Amniotic stem cell (primary cell): ENCODE results near the gene PDE8A.
A peak's percentile ranks its signal among the peaks of the same experiment; 100 is the strongest.

Source experiments
- DNase-seq: peaks from one replicate; lab custom pipeline; 2025; lab: John Stamatoyannopoulos, UW

PDE8A gene, protein sequence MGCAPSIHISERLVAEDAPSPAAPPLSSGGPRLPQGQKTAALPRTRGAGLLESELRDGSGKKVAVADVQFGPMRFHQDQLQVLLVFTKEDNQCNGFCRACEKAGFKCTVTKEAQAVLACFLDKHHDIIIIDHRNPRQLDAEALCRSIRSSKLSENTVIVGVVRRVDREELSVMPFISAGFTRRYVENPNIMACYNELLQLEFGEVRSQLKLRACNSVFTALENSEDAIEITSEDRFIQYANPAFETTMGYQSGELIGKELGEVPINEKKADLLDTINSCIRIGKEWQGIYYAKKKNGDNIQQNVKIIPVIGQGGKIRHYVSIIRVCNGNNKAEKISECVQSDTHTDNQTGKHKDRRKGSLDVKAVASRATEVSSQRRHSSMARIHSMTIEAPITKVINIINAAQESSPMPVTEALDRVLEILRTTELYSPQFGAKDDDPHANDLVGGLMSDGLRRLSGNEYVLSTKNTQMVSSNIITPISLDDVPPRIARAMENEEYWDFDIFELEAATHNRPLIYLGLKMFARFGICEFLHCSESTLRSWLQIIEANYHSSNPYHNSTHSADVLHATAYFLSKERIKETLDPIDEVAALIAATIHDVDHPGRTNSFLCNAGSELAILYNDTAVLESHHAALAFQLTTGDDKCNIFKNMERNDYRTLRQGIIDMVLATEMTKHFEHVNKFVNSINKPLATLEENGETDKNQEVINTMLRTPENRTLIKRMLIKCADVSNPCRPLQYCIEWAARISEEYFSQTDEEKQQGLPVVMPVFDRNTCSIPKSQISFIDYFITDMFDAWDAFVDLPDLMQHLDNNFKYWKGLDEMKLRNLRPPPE

DNA sequence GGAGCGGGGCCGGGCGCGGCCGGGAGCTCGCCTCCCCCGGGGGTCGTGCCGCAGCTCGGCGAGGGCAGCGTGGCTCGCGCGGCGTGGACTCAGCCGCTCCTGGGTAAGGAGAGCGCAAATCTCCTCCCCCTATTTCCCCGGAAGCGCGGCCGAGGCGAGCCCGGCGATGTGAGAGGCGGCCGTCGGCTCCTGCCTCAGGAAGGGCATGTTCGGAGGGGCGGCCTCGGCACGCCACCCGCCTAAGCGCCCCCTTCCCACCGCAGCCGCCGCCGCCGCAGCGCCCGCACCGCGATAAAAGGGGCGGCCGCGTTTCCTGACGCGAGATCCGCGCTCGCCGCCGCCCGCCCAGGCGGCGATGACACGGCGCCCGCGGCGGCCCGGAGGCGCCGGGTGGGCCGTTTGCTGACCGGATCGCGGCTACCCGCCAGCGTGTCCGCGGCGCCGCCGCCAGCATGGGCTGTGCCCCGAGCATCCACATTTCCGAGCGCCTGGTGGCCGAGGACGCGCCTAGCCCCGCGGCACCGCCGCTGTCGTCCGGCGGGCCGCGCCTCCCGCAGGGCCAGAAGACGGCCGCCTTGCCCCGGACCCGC lies at the start of gene PDE8A:
TSS of gene PDE8A (plus strand) at position 146 of the 590 bp plus-strand sequence. CDS start at position 453, 307 bp downstream.
- no peak for DNase-seq

DNA sequence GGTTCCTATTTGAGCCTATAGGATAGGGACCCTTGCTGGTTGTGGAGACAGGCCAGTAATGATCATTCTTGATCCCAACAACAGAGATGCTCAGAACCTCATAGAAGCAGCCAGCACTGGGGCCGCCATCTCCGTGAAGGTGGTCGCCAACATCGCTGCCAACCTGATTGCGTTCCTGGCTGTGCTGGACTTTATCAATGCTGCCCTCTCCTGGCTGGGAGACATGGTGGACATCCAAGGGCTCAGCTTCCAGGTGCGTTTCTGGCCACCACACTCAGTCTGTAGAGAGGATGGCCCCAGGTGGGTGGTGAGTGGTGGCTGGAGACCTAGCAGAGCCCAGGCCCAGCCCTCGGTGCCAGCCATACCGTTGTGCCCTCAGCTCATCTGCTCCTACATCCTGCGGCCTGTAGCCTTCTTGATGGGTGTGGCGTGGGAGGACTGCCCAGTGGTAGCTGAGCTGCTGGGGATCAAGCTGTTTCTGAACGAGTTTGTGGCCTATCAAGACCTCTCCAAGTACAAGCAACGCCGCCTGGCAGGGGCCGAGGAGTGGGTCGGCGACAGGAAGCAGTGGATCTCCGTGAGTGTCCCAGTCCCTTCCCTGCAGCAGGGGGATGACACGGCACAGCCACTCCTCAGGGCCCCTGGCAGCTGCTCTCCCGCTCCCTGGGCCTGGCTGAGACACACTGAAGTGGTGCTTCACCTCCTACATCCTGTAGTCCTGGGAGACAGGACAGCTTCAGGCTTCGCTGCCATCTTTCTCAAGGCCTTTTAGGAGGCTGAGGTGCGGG lies 46.5 kb upstream of the PDE8A start:
- no peak for DNase-seq

DNA sequence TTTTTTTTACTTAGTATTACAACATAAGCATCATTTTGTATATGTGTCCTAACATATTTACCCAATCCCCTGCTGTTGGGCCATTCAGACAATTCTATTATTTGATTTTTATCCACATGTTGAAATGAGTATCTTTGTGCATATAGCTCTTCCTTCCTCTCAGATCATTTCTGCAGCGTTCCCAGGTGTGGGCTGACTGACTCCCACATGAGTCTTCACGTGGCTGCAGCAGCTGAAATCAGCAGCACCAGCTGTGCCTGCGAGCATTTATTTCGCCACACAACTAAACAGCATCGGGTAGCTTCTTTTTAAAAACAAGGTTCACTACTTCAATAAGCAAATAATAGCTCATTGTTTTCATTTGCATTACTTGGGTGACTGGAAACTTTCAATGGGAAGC lies 44.5 kb upstream of the PDE8A start:
- DNase-seq: no peak

DNA sequence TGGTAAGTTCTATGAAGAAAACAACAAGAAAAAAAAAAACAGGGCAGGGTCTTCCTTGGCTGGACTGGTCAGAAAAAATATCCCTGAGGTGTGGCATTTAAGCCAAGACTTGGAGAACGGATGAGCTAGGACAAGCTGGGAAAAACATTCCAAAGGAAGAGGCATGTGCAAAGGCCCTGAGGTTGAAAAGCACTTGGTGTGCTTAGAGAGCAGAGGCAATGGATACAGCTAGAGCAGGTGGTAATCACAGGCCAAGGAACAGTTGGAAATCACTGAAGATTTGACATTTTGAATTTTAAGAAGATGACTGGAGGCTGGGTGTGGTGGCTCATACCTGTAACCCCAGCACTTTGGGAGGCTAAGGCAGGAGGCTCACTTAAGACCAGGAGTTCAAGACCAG lies 42.9 kb upstream of the PDE8A start:
- DNase-seq: no peak

DNA sequence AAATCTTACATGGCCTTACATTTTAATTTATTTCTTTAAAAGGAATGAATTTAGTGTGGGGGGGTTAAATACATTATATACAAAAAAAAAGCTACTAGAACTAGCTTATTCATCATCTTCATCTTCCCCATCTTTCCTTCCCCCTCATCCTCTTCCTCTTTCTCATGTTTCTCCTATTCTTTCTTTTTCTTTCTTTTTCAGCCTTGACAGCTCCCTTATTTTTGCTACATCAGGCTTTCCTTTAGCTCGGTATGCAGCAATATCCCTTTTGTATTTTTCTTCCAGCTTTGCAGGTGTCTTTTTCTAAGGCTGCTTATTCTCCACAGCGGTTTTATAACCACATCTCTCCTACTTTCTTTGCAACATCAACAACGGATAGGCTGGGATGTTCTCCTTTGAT lies 41.3 kb upstream of the PDE8A start:
- DNase-seq: no peak

DNA sequence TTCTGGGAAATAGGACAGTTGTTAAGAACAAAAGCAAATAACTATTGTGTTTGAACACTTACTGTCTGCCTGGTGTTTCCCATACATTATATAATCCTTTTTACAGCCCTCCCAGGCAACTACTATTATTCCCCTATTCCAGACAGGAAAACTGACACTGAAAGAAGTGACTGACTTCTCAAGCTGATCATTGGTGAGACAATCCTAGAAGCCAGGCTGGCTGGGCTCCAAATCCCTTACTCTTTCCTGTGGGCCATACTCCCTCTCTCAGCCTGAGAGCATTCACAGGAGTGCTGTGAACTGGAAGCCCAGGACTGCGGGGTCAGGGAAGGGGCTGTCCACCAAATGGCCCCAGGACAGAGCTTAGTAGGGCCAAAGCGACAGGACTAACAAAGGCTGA lies 39.2 kb upstream of the PDE8A start:
- DNase-seq: no peak

DNA sequence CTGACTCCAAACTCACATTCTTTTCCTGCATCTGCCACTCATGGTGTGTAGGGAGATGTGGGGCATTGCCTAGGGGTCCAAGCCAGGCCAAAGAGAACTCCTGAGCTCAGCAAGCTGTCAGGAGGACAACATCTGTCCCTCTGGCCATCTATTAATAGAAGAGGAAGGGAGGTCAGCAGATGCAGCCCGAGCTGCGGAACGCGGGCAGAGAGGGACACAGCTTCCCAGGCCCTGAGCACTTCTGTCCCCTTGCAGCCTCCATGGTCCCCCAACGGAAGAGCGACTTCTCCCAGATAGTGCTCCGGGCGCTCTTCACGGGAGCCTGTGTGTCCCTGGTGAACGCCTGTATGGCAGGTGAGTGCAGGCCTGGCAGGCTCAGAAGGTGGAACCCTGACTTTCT lies 37.3 kb upstream of the PDE8A start:
- DNase-seq: no peak

DNA sequence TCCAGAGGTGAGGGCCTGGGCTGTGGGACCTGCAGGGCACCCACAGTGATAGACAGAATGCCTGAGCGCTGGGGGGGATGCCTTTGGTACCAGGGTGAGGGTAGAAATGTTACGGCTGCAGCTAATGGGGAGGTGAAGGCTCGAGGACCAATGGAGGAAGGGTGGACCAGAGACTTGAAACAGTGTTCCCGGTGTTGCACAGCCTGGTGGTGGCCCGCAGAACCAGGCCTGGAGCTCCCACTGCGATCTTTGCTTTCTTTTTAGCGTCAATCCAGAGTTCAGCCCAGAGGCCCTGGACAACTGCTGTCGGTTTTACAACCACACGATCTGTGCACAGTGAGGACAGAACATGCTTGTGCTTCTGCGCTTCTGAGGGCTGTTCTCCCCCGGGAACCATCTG lies 36.8 kb upstream of the PDE8A start:
- DNase-seq: no peak

DNA sequence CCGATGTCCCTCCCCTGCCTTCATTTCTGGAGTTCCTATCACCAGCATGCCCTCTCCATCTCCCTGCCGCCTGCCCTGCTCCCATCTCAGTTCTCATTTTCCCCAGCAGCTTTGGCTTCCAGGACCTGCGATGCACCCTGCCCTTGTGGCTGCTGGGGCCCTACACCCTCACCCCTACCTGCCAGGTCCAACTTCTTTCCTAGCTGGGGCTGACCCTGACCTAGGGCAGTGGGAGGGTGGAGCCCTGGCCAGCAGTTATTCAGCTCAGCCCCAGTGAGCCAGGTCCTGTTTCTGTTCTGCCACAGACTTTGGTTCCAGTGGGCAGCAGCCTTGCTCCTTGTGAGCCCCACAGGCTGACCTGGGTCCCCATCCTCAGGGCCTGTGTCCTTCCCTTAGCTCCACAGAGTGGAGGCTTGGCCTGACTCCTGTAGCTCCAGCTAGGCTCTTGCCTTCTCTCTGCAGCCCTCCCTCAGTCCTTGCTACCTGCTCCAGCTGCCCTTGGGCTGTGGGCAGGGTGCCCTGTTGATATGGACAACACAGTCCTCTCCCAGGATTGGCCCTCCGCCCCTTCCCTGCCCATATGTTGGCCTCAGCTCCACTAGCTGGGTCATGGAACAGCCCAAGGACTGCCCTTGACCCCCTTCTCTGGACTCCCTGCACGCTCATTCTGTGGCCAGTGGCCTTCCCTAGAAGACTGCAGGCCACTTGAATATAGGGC lies 34.7 kb upstream of the PDE8A start:
- no peak for DNase-seq

DNA sequence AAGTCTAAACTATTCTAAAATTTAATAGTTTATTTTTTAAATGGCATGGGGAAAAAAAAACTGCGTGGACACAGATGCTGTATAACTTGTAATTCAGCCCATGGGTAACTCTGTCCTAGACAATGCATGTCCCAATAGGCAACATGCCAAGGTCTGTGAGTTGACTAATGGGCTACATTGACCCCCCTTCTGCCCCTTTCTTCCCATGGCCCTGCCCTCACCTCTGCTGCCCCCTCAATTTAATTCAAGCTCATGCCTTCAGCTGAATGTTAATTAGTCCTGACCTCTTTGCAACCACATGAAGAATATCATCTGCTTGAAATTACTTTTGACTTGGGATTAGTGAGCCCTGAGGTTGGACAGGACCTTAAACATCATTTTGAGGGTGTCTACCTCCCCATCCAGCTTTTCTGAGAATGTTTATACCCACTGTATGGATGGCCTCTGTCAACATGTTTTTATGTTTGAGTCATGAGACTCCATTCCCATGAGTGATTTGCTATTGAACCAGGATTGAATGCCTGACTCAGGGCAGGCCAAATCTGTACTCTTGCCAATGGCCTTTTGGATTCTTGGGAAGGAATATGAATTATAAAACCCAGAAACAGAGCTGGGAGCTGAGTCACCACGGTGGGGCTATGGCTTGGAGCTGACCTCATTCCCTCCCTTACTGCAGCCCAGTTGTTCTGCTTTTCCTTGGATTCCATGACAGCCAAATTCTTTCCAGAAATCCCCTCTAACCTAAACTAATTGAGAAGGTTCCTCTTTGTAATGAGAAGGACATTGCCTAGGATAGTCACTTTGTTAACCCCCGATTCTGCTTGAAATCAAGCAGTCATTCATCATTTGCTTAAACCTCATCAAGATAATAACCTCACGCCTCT lies 33.5 kb upstream of the PDE8A start:
- peak; percentile 89 for DNase-seq

DNA sequence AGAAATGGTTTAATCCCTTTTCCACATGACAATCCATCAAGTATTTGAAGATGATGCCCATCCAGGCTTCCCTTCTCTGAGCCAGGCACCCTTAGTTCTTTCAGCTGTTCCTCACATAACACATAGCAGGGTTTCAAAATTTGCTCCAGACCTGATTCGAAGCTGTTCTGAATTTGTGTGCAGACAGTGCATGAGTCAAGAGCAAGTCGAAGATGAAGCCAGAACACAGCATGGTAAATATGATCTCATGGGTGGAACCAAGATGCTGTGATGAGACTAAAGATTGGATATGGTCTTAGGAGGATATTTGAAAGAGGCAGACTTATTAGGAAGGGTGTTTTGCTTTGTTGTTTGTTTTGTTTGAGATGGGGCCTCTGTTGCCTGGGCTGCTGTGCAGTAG lies 32.6 kb upstream of the PDE8A start:
- no peak for DNase-seq

DNA sequence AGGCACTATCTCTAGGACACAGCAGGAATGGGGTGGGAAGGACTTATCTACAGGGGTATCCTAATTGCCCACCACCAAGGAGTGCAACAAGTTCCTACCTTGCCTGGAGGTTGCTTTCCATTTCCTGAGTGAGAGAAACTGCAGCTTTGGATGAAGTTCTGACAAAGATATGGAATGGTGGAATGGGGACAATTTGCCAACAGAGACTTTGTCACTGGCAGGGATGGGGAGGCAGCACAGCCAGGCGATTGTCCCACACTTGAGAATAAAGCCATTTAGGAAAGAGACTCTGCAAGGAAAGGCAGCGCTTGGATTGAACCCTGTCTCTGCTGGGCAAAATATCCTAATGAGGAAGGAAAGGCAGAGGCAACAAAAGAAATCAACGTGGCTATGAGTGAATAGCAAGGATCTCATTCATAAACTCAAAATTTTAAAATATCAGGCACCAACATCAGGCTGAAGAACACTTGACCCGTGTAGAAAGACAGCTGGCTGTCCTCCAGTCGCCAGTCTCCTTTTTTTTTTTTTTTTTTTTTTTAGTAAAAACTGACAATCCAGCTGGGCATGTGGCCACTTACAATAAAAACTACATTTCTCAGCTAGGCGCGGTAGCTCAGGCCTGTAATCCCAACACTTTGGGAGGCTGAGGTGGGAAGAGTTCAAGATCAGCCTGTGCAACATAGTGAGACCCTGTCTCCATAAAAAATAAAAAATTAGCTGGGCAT lies 31.6 kb upstream of the PDE8A start:
- DNase-seq: no peak

DNA sequence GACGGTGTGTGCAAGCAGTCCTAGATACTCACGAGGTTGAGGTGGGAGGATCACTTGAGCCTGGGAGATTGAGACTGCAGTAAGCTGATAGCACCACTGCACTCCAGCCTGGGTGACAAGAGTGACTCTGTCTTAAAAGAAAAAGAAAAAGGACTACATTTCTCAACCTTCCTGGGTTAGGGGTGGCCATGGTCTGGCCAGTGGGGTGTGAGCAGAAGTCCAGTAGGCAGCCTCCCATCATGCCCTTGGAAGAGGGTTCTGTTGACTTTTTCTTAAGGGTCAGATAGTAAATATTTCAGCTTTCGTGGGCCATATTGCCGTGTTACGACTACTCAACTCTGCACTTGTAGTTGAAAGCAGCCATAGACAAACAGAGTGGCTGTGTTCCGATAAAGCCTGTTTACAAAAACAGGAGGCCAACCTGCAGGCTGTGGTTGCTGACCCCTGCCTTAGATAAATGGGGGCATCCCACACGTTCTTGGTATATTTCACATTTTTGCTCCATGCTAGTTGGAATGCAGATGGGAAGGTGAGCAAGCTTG lies 31.0 kb upstream of the PDE8A start:
- no peak for DNase-seq

DNA sequence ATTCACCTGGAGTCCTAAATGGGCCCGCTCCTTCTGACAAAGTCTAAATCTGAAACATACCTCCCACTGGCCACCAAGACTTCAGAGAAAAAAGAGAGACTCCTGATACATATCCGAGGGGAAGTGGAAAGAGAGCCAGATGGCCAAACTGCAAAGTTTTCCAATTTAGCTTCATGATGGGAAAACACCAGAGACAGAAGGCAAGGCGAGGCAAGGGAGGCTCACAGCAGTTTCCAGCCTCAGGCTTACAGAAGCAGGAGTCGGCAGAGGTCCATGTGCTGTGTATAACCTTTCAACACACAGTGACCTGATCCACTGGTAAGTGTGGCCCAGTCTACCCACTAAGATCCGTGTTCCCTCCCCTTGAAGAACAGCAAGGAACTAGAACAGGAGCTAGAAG lies 29.9 kb upstream of the PDE8A start:
- DNase-seq: no peak

DNA sequence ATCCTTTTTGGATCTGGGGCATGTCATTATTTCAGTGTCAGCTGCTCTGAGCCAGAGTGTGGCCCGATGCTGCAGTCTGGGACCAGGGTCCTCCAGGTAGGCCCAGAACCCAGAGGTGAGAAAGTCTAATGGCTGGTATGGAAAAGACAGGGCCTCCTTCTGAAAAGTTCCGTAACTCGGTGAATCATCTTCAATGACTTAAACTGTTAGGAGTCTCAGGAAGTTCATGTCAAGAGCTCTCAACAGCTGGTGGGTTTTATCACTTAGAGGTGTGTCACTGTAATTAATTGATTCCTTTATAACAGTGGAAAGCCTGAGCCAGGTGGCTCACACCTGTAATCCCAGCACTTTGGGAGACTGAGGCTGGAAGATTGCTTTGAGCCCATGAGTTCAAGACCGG lies 28.5 kb upstream of the PDE8A start:
- no peak for DNase-seq

DNA sequence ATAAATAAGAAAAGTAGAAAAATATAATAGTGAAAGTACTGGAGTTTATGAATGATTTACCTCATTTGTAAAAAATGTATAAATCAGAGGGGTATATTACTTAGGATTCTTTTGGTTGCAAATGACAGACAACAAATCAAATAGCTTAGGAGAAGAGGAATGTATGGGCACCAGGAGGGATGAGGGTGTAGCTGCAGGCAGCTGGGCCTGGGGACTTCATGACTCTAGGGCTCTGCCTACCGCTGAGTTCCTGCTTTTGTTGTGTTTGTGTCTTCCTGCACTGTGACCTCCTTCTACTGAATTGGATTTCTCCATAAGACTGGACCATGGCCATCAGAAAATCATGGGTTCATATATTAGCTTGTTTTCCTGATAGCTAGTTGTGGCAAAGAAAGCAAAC lies 27.9 kb upstream of the PDE8A start:
- DNase-seq: no peak

DNA sequence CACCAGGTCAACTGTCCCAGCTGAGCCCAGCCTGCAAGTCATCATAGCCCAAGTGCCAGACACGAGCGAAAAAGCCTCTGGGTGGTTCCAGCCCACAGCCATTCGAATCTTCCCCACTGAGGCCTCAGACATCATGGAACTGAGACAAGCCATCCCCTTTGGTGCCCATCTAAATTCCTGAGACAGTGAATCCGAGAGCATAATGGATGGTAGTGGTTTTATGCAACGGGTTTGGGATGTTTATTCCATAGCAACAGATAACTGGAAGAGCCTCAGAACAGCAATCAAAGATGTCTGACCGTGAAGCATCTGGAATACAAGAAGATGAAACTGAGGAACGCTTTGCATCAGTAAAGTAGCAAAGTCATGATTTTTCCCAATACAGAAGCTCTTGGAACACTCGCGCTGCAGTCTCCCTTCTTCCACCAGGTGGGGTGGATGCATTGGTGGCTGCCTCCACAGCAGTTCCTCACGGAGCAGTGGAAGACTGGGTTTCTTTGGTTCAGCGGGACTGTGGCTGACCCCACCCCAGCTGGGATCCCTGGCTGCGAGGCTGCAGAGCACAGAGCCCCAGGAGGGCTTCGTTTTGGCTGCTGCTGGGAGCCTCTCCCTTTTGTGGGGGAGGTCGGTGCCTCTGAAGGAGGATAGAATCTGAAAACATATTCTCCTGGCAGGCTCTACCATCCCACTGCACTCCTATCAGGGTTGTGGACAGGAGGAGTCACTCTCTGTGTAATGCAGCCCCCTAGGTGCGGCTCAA lies 26.4 kb upstream of the PDE8A start:
- DNase-seq: no peak

DNA sequence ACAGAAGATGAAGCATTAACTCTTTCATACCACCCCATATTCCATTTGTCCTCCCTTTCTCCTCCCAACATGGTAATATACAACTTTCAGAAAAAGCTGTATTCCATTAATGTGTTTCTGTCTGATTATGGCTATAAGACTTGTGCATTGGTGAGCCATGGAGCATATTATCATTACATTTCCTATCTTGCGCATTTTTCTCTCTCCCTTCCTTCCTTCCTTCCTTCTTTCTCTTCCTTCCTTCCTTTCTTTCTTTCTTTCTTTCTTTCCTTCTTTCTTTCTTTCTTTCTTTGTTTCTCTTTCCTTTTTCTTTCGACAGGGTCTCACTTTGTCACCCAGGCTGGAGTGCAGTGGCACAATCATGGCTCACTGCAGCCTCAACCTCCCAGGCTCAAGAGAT lies 25.5 kb upstream of the PDE8A start:
- DNase-seq: no peak
